HG02870 (cell line): ENCODE results near the gene NDUFA11.

Experiments used
- ATAC-seq: cut with Tn5 transposase; IDR thresholded peaks from one replicate; pipeline ENCODE4 v1.9.1; 2021; ENCODE audit warnings: mild to moderate bottlenecking, moderate library complexity; ENCODE audit not compliant: unreplicated experiment

Gene NDUFA11

GRCh38 chr19:5932609-5933262, 29.1 kb upstream of the NDUFA11 start:
- no peak for ATAC-seq

- ATAC-seq: no peak
Measured at GRCh38 chr19:5932146-5932545, 28.6 kb upstream of the NDUFA11 start.

- no peak for ATAC-seq
Measured at GRCh38 chr19:5931251-5931650, 27.7 kb upstream of the NDUFA11 start.

GRCh38 chr19:5929625-5930024, 26.0 kb upstream of the NDUFA11 start:
- ATAC-seq: no peak

- no peak for ATAC-seq
Measured at GRCh38 chr19:5929179-5929578, 25.6 kb upstream of the NDUFA11 start.

GRCh38 chr19:5927441-5927821, 23.8 kb upstream of the NDUFA11 start:
- no peak for ATAC-seq

- no peak for ATAC-seq
Measured at GRCh38 chr19:5926641-5927440, 23.3 kb upstream of the NDUFA11 start.

GRCh38 chr19:5925830-5926427, 22.3 kb upstream of the NDUFA11 start:
- no peak for ATAC-seq

- no peak for ATAC-seq
Measured at GRCh38 chr19:5923356-5923755, 19.8 kb upstream of the NDUFA11 start.

- ATAC-seq: no peak
Measured at GRCh38 chr19:5922161-5922545, 18.6 kb upstream of the NDUFA11 start.

GRCh38 chr19:5921516-5922160, 18.0 kb upstream of the NDUFA11 start:
- no peak for ATAC-seq

GRCh38 chr19:5918463-5919079, 15.0 kb upstream of the NDUFA11 start:
- no peak for ATAC-seq

GRCh38 chr19:5917431-5918107, 14.0 kb upstream of the NDUFA11 start:
- ATAC-seq: no peak

- no peak for ATAC-seq
Measured at GRCh38 chr19:5916181-5916708, 12.7 kb upstream of the NDUFA11 start.

- no peak for ATAC-seq
Measured at GRCh38 chr19:5915782-5916165, 12.2 kb upstream of the NDUFA11 start.

GRCh38 chr19:5914946-5915781, 11.6 kb upstream of the NDUFA11 start:
- no peak for ATAC-seq

GRCh38 chr19:5914358-5914774, 10.8 kb upstream of the NDUFA11 start:
- no peak for ATAC-seq

- no peak for ATAC-seq
Measured at GRCh38 chr19:5913739-5914357, 10.3 kb upstream of the NDUFA11 start, which contains the start of gene CAPS. Gene CAPS, plus strand, starts transcription at chr19:5914254. Its CDS starts 153 bp downstream, at chr19:5914407.

- ATAC-seq: no peak
Measured at GRCh38 chr19:5911366-5911765, 7.8 kb upstream of the NDUFA11 start.
